ENCODE measurements around the gene TEX52. TPM values are rescaled to one million over a fixed set of nuclear protein-coding genes. Genes with fewer than 3 reads are reported as not detected.

Gene TEX52
- total RNA-seq, 2 experiments from 2014 or later, result 0.34 TPM; not detected in 1

- H3K27me3 Mint-ChIP-seq, result no peaks in the 10 kb centered on the region
- no peak for DNase-seq
- ATAC-seq (ENCODE audit: low read depth), result no peak
- POLR2A ChIA-PET, result interaction anchor here (1.9 kb wide), 1 partner anchor 18 kb away, joined by 5 read pairs; the partner anchor contains the start of genes FOXM1 and RHNO1
- no peak overlapping the region for H3K4me3 Mint-ChIP-seq
- H3K36me3 Mint-ChIP-seq, result peaks cover 33% of the 10 kb centered on the region
- H3K4me1 Mint-ChIP-seq, result peaks cover 2% of the 10 kb centered on the region
- H3K9me3 Mint-ChIP-seq, result no peaks in the 10 kb centered on the region
- no peak overlapping the region for H3K27ac Mint-ChIP-seq
These were observed 2.1 kb upstream of the TEX52 start for GRCh38 chr12:2858944-2859421.

GRCh38 chr12:2858334-2858733 lies 1.5 kb upstream of the TEX52 start:
- no peak overlapping the region for H3K4me3 Mint-ChIP-seq

DNA sequence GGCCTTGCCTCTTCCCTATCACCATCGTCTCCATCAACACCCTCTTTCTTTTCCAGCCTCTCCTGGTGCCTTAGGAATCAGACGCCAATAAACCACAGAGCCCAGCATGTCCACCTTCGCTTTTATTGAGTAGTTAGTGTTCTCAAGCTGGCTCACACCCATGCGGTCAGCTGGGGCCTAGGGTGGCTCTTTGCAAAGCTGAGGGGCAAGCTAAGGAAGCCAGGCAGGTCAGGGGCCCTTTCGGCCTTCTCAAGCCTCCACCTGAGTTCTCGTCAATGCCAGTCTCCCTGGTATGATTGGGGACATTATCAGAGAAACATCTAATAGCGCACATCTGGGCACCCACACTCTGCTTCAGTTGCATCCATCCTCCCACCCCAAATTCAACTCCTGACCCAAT lies 737 bp upstream of the TEX52 start:
- POLR2A ChIA-PET, result interaction anchor here (0.6 kb wide), 1 partner anchor 18 kb away, joined by 4 read pairs; no protein-coding TSS in a partner anchor
- Mint-ChIP-seq H3K4me1 (peaks cover 2% of the 10 kb centered on the region), H3K4me3 (no peak overlapping the region), H3K36me3 (peaks cover 25% of the 10 kb centered on the region), H3K27me3 (no peaks in the 10 kb centered on the region), H3K9me3 (no peaks in the 10 kb centered on the region), H3K27ac (no peak overlapping the region)
- ATAC-seq (ENCODE audit: low read depth) (no peak), DNase-seq (no peak)

More at GRCh38 chr12:2858334-2858733, 1.5 kb upstream of the TEX52 start:
- POLR2A ChIA-PET, result interaction anchor here (1.9 kb wide), 1 partner anchor 18 kb away, joined by 5 read pairs; the partner anchor contains the start of genes FOXM1 and RHNO1
- no peaks in the 10 kb centered on the region for H3K9me3 Mint-ChIP-seq
- H3K4me1 Mint-ChIP-seq, result peaks cover 2% of the 10 kb centered on the region
- H3K27ac Mint-ChIP-seq, result no peak overlapping the region
- no peaks in the 10 kb centered on the region for H3K27me3 Mint-ChIP-seq
- H3K36me3 Mint-ChIP-seq, result peaks cover 31% of the 10 kb centered on the region
- ATAC-seq (ENCODE audit: low read depth), result no peak
- no peak for DNase-seq

GRCh38 chr12:2856051-2856450 lies 788 bp downstream of the TEX52 start:
- no peaks in the 10 kb centered on the region for H3K9me3 Mint-ChIP-seq
- no peak overlapping the region for H3K4me3 Mint-ChIP-seq
- H3K36me3 Mint-ChIP-seq, result peaks cover 16% of the 10 kb centered on the region
- H3K27me3 Mint-ChIP-seq, result no peaks in the 10 kb centered on the region
- ATAC-seq (ENCODE audit: low read depth), result no peak
- POLR2A ChIA-PET, result no interaction called here
- H3K4me1 Mint-ChIP-seq, result peaks cover 2% of the 10 kb centered on the region
- DNase-seq, result no peak
- peak overlapping the region; percentile 63 for H3K27ac Mint-ChIP-seq

DNA sequence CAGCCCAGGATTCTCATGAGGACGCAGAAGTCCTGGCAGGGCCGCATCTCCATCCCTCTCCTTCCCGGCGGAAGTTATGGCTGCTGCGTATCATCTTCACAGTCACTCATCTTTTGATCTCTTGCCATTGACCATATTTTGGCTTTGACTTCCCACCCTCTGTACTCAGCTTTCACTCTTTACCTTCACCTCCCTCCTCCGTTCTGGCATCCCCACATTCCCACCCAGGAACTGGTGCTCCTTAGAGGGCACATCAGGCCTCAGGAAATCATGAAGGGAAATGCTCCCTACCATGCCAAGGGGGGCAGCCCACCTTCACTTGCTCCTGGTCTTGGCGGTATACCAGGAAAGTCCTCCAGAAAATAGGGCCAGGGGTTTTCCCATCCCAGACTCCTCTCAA lies 1.3 kb downstream of the TEX52 start:
- Mint-ChIP-seq H3K27ac (no peak overlapping the region), H3K27me3 (no peaks in the 10 kb centered on the region), H3K4me3 (no peak overlapping the region), H3K4me1 (peaks cover 2% of the 10 kb centered on the region), H3K36me3 (peaks cover 15% of the 10 kb centered on the region), H3K9me3 (no peaks in the 10 kb centered on the region)
- POLR2A ChIA-PET, result no interaction called here
- ATAC-seq (ENCODE audit: low read depth), result no peak
- no peak for DNase-seq

GRCh38 chr12:2854669-2855453 lies 2.0 kb downstream of the TEX52 start:
- H3K27me3 Mint-ChIP-seq, result no peaks in the 10 kb centered on the region
- no peak for DNase-seq
- H3K9me3 Mint-ChIP-seq, result no peaks in the 10 kb centered on the region

GRCh38 chr12:2853626-2854025 lies 3.2 kb downstream of the TEX52 start:
- peaks cover 2% of the 10 kb centered on the region for H3K36me3 Mint-ChIP-seq
- peak; percentile 62 for DNase-seq
- H3K4me1 Mint-ChIP-seq, result peaks cover 2% of the 10 kb centered on the region
- peak; percentile 51 for ATAC-seq (ENCODE audit: low read depth)
- POLR2A ChIA-PET, result no interaction called here
- no peak overlapping the region for H3K27ac Mint-ChIP-seq
- H3K4me3 Mint-ChIP-seq, result no peak overlapping the region
- H3K9me3 Mint-ChIP-seq, result no peaks in the 10 kb centered on the region
- no peaks in the 10 kb centered on the region for H3K27me3 Mint-ChIP-seq

More at GRCh38 chr12:2854669-2855453, 2.0 kb downstream of the TEX52 start:
- peaks cover 2% of the 10 kb centered on the region for H3K4me1 Mint-ChIP-seq
- POLR2A ChIA-PET, result interaction anchor here (0.5 to 1.1 kb wide), 2 partner anchors 25 to 28 kb away, joined by 3 read pairs; no protein-coding TSS in a partner anchor
- H3K4me3 Mint-ChIP-seq, result no peak overlapping the region
- H3K36me3 Mint-ChIP-seq, result peaks cover 9% of the 10 kb centered on the region
- H3K27ac Mint-ChIP-seq, result no peak overlapping the region
- no peak for ATAC-seq (ENCODE audit: low read depth)

DNA sequence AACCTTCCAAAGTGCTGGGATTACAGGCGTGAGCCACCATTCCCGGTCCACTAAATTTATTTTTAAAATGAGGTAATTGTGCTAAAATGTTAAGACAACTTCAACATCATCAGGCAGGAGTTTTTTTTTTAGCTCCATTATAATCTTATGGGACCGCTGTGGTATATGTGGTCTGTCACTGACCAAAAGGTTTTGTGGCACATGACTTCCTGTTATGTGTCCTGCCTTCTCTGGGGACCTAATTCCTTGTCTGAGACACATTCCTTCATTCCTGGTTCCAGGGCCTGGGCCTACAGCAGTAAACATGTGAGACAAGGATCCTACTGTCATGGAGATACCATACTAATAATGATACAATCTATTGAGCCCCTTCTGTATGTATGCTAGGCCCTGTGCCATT lies 4.9 kb downstream of the TEX52 start:
- Mint-ChIP-seq H3K9me3 (no peaks in the 10 kb centered on the region), H3K4me3 (no peak overlapping the region), H3K27ac (no peak overlapping the region), H3K36me3 (peaks cover 2% of the 10 kb centered on the region), H3K27me3 (no peaks in the 10 kb centered on the region), H3K4me1 (peaks cover 2% of the 10 kb centered on the region)
- POLR2A ChIA-PET, result interaction anchor here (0.7 to 0.9 kb wide), 2 partner anchors 11 to 1232 kb away, joined by 3 read pairs; no protein-coding TSS in a partner anchor
- DNase-seq (no peak), ATAC-seq (ENCODE audit: low read depth) (no peak)

DNA sequence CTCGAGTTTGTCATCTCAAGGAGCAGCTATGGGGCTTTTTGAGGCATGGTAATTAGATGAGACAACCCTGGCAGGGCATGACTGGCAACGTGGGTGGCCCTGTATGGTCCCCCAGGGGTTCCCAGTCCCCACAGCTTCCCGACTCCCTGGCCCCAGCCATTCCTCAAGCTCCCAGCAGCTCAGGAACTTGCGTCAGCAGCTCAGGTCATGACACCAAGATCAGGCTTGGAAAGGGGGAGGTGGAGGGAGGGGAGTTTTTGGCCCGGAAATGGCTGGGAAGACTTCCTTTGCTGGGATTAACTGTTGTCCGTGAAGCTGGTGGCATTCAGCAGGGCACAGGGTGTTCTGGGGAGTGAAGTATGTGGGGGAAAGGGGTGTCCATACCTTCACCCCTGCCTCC lies 11.6 kb downstream of the TEX52 start:
- POLR2A ChIA-PET, result no interaction called here
- H3K9me3 Mint-ChIP-seq, result no peaks in the 10 kb centered on the region
- no peak overlapping the region for H3K27ac Mint-ChIP-seq
- ATAC-seq (ENCODE audit: low read depth) (no peak), DNase-seq (no peak)
- H3K27me3 Mint-ChIP-seq, result no peaks in the 10 kb centered on the region
- H3K4me3 Mint-ChIP-seq, result no peak overlapping the region
- peaks cover 2% of the 10 kb centered on the region for H3K36me3 Mint-ChIP-seq
- no peaks in the 10 kb centered on the region for H3K4me1 Mint-ChIP-seq

- H3K4me1 Mint-ChIP-seq, result no peaks in the 10 kb centered on the region
- peaks cover 2% of the 10 kb centered on the region for H3K36me3 Mint-ChIP-seq
- no peak for ATAC-seq (ENCODE audit: low read depth)
- POLR2A ChIA-PET, result no interaction called here
- H3K9me3 Mint-ChIP-seq, result no peaks in the 10 kb centered on the region
- no peak overlapping the region for H3K4me3 Mint-ChIP-seq
- H3K27me3 Mint-ChIP-seq, result no peaks in the 10 kb centered on the region
- no peak overlapping the region for H3K27ac Mint-ChIP-seq
- DNase-seq, result no peak
These were observed 12.1 kb downstream of the TEX52 start for GRCh38 chr12:2844786-2845185.

DNA sequence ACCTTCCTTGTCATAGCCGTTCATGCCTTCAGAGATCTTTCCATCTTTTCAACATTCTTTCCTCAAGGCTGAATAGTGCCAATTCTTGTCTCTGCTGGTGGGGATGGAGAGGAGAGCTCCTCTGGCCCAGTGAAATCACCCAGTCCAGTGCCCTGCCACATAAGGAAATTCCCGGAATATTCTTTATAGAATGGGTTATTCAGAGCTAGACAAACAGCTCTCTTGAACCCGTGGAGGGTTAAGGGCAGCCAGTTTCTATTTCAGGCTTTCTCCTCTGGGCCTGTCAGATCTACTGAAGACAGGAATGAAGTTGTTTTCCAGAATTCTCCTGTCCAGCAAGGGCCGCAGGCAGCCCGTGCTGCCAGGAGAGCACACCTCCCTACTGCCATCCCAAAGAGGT lies 13.9 kb downstream of the TEX52 start:
- H3K36me3 Mint-ChIP-seq, result peaks cover 6% of the 10 kb centered on the region
- H3K9me3 Mint-ChIP-seq, result no peaks in the 10 kb centered on the region
- POLR2A ChIA-PET, result no interaction called here

GRCh38 chr12:2841056-2841650 lies 15.7 kb downstream of the TEX52 start:
- POLR2A ChIA-PET, result no interaction called here
- H3K4me3 Mint-ChIP-seq, result no peak overlapping the region
- DNase-seq (no peak), ATAC-seq (ENCODE audit: low read depth) (no peak)
- H3K27me3 Mint-ChIP-seq, result no peaks in the 10 kb centered on the region
- no peaks in the 10 kb centered on the region for H3K9me3 Mint-ChIP-seq
- peaks cover 10% of the 10 kb centered on the region for H3K36me3 Mint-ChIP-seq
- H3K4me1 Mint-ChIP-seq, result peaks cover 2% of the 10 kb centered on the region
- H3K27ac Mint-ChIP-seq, result no peak overlapping the region

More for the DNA sequence above, 13.9 kb downstream of the TEX52 start:
- DNase-seq (no peak), ATAC-seq (ENCODE audit: low read depth) (no peak)
- Mint-ChIP-seq H3K4me1 (peaks cover 2% of the 10 kb centered on the region), H3K27ac (no peak overlapping the region), H3K4me3 (no peak overlapping the region), H3K27me3 (no peaks in the 10 kb centered on the region)

DNA sequence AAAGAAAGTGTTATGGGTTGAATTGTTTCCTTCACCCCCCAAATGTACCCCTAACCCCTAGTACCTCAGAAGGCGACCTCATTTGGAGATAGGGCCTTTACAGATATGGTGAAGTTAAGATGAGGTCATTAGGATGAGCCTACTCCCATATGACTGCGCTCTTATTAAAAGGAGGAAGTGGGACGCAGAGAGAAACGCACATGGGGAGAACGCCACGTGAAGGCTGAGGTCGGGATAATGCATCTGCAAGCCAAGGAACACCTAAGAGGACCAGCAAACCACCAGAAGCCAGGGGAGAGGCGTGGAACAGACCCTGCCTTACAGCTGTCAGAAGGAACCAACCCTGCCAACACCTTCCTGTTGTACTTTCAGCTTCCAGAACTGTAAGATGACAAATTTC lies 20.3 kb downstream of the TEX52 start:
- Mint-ChIP-seq H3K9me3 (no peaks in the 10 kb centered on the region), H3K27me3 (no peaks in the 10 kb centered on the region), H3K4me3 (no peak overlapping the region), H3K4me1 (peaks cover 2% of the 10 kb centered on the region), H3K27ac (no peak overlapping the region), H3K36me3 (peaks cover 8% of the 10 kb centered on the region)
- ATAC-seq (ENCODE audit: low read depth) (no peak), DNase-seq (no peak)
- POLR2A ChIA-PET, result no interaction called here
